HG03103 (cell line): ENCODE results near the gene LGALS7B.
"Not testable (repeated sequence)": the region's sequence is repeated elsewhere in the genome, so short reads cannot be mapped to it uniquely, and the experiment has no call there.

Experiments
- ATAC-seq: cut with Tn5 transposase; IDR thresholded peaks from one replicate; pipeline ENCODE4 v1.9.1; 2021; ENCODE audit warnings: low read depth; ENCODE audit not compliant: unreplicated experiment

The LGALS7B gene

GRCh38 chr19:38793671-38794070 is 4.7 kb downstream of the LGALS7B start:
- no peak for ATAC-seq

- ATAC-seq = no peak
Observed at GRCh38 chr19:38795549-38795948, 6.5 kb downstream of the LGALS7B start.

GRCh38 chr19:38796154-38796553 is 7.2 kb downstream of the LGALS7B start:
- no peak for ATAC-seq

GRCh38 chr19:38797781-38798180 is 8.8 kb downstream of the LGALS7B start:
- ATAC-seq = not testable (repeated sequence)

GRCh38 chr19:38799104-38799503 is 10.1 kb downstream of the LGALS7B start:
- no peak for ATAC-seq

- ATAC-seq = no peak
Observed at GRCh38 chr19:38800577-38801347, 11.8 kb downstream of the LGALS7B start.

- ATAC-seq = no peak
Observed at GRCh38 chr19:38801359-38802095, 12.5 kb downstream of the LGALS7B start.

- ATAC-seq = no peak
Observed at GRCh38 chr19:38803543-38803942, 14.5 kb downstream of the LGALS7B start.

- ATAC-seq = no peak
Observed at GRCh38 chr19:38805180-38805579, 16.2 kb downstream of the LGALS7B start.

GRCh38 chr19:38806371-38806770 is 17.4 kb downstream of the LGALS7B start:
- ATAC-seq = no peak

GRCh38 chr19:38807374-38808098 is 18.5 kb downstream of the LGALS7B start:
- not testable (repeated sequence) for ATAC-seq

GRCh38 chr19:38808741-38809140 is 19.7 kb downstream of the LGALS7B start:
- ATAC-seq = no peak

GRCh38 chr19:38809592-38810252 is 20.7 kb downstream of the LGALS7B start:
- ATAC-seq = no peak

GRCh38 chr19:38812009-38812840 is 23.2 kb downstream of the LGALS7B start:
- ATAC-seq = no peak

- no peak for ATAC-seq
Observed at GRCh38 chr19:38812841-38813320, 23.9 kb downstream of the LGALS7B start, which contains the start of gene LGALS4. Gene LGALS4, minus strand, starts transcription at chr19:38812945. Its CDS starts 59 bp downstream, at chr19:38812886.

GRCh38 chr19:38813323-38813722 is 24.3 kb downstream of the LGALS7B start:
- no peak for ATAC-seq

- ATAC-seq = not testable (repeated sequence)
Observed at GRCh38 chr19:38813932-38814331, 24.9 kb downstream of the LGALS7B start.

GRCh38 chr19:38815059-38816001 is 26.3 kb downstream of the LGALS7B start:
- ATAC-seq = no peak
